GM10248 (cell line): ENCODE data around the gene CCDC30.

Source experiments
- CTCF ChIA-PET: fragments of 300-600 bp; sonication (Branson Sonifier 250); formaldehyde crosslinking; extraction: SDS; loops from one replicate; lab custom pipeline; 2021; ENCODE audit warnings: antibody characterized with exemption; lab: Yijun Ruan, JAX
- POLR2A ChIA-PET: fragments of 350-650 bp; sonication (Branson Sonifier 250); formaldehyde crosslinking; extraction: SDS; loops from one replicate; lab custom pipeline; 2020; ENCODE audit warnings: antibody characterized with exemption; lab: Yijun Ruan, JAX
- DNase-seq: peaks from one replicate; pipeline ENCODE4 v3.0.0; 2012; ENCODE audit errors: extremely low spot score
- CTCF ChIP-seq: IDR thresholded peaks from 2 replicates; pipeline ENCODE4 v1.5.1; 2012; ENCODE audit warnings: mild to moderate bottlenecking, low read depth; ENCODE audit errors: extremely low read depth, missing control alignments, control extremely low read depth

Gene CCDC30

GRCh38 chr1:42551180-42551579, 88.1 kb downstream of the CCDC30 start:
- TF ChIP-seq CTCF, result no peak
- ChIA-PET CTCF (no interaction called here), POLR2A (no interaction called here)
- no peak for DNase-seq

GRCh38 chr1:42551590-42551989, 88.5 kb downstream of the CCDC30 start:
- ChIA-PET CTCF (no interaction called here), POLR2A (no interaction called here)
- no peak for DNase-seq
- TF ChIP-seq CTCF, result no peak

- ChIA-PET CTCF (no interaction called here), POLR2A (no interaction called here)
- TF ChIP-seq CTCF, result no peak
- no peak for DNase-seq
Measured at GRCh38 chr1:42552636-42553035, 89.5 kb downstream of the CCDC30 start.

- POLR2A ChIA-PET, result no interaction called here
- DNase-seq, result no peak
- CTCF ChIA-PET, result interaction anchor here (1.3 to 1.7 kb wide), 3 partner anchors 10 to 213 kb away, joined by 3 to 5 read pairs (median 3); no protein-coding TSS in a partner anchor
- TF ChIP-seq CTCF, result no peak
Measured at GRCh38 chr1:42557230-42557851, 94.3 kb downstream of the CCDC30 start.

GRCh38 chr1:42567038-42567437, 104.0 kb downstream of the CCDC30 start:
- ChIA-PET POLR2A (no interaction called here), CTCF (interaction anchor here (1.4 to 2.7 kb wide), 3 partner anchors 9 to 13 kb away, joined by 5 to 9 read pairs (median 9); no protein-coding TSS in a partner anchor)
- no peak for DNase-seq
- TF ChIP-seq CTCF, result no peak

GRCh38 chr1:42576935-42577334, 113.8 kb downstream of the CCDC30 start:
- ChIA-PET POLR2A (no interaction called here), CTCF (interaction anchor here (2.3 to 2.7 kb wide), 2 partner anchors 10 to 497 kb away, joined by 9 to 12 read pairs; no protein-coding TSS in a partner anchor)
- TF ChIP-seq CTCF, result no peak
- DNase-seq, result no peak
